ENCODE data around the gene WNT1. TPM values are rescaled to one million over a fixed set of nuclear protein-coding genes. Genes with fewer than 3 reads are reported as not detected.

The WNT1 gene
- total and polyA plus RNA-seq, 9 of the 15 experiments (the other 6 are each of a cell fraction or from before 2014, with no cell fraction given), result not detected

GRCh38 chr12:48979602-48980388 is 1.7 kb downstream of the WNT1 start:
- no peak overlapping the region for H3K4me3 ChIP-seq
- intact Hi-C loops (cut with micrococcal nuclease), result loop anchor here (10.0 kb wide), 2 partner anchors 225 to 365 kb away; partner anchors contain the start of gene DNAJC22
- BruUV-seq (replicated peaks), result no TSS peak
- ChIA-PET POLR2A (interaction anchor here (0.6 to 1.8 kb wide), 5 partner anchors 8 to 180 kb away, joined by 3 to 6 read pairs (median 4); no protein-coding TSS in a partner anchor), CTCF (ENCODE audit: low intra/inter-chr PET ratio) (no interaction called here)
- peaks cover 6 to 42% of the 10 kb centered on the region in 2 experiments; a peak in 3 of 5 replicates for H3K4me1 ChIP-seq (replicated peaks in 1 of 2; ENCODE audit: control insufficient read depth in 2 of 2, insufficient read depth in 2 of 2, low read length in 2 of 2)
- H3K9ac ChIP-seq (ENCODE audit: insufficient read depth in 1 of 2, low read depth in 2 of 2, low read length in 2 of 2), result no peak overlapping the region
- no peaks in the 10 kb centered on the region for H3K9me3 ChIP-seq (replicated peaks; ENCODE audit: control insufficient read depth, insufficient read depth, low read depth, low read length)
- FAIRE-seq (no peak), ATAC-seq (no peak), DNase-seq (ENCODE audit: extremely low read depth in 1 of 4, low spot score in 3 of 4) (no peak)
- peaks cover 3% of the 10 kb centered on the region for H3K9me1 ChIP-seq (ENCODE audit: control insufficient read depth, insufficient read depth, low read length)
- no peak overlapping the region for H3K27ac ChIP-seq (ENCODE audit: extremely low read depth, low read depth, low read length)
- H2AFZ ChIP-seq (ENCODE audit: low read depth, low read length), result no peak overlapping the region
- no peaks in the 10 kb centered on the region for H3K79me2 ChIP-seq (ENCODE audit: control insufficient read depth, insufficient read depth, low read length)
- WGBS (ENCODE audit: insufficient coverage, low coverage, missing lambda C conversion rate), result 25% methylated on average over 50 of the region's 55 CpGs
- H4K20me1 ChIP-seq (replicated peaks; ENCODE audit: control insufficient read depth, insufficient read depth, low read length), result no peaks in the 10 kb centered on the region; the same call in none of the 2 replicates
- H3K4me2 ChIP-seq (ENCODE audit: insufficient read depth, low read length), result no peak overlapping the region
- peaks cover 44 to 59% of the 10 kb centered on the region in 2 experiments; a peak in 4 of 5 replicates for H3K27me3 ChIP-seq (ENCODE audit: control insufficient read depth in 2 of 2, insufficient read depth in 2 of 2, low read length in 2 of 2)
- H3K36me3 ChIP-seq (ENCODE audit: control insufficient read depth, insufficient read depth, low read length), result no peaks in the 10 kb centered on the region
- in situ Hi-C loops (cut with MboI), result no loop called here
- no peak for TF ChIP-seq AFF4 (CRISPR knock-in tag; IDR thresholded peaks at IDR 0.05)
- TF ChIP-seq TSC22D4 (tag; IDR thresholded peaks at IDR 0.05), result no peak
- TF ChIP-seq DDX20 (tag; IDR thresholded peaks at IDR 0.05; ENCODE audit: low read depth), result no peak
- no peak for TF ChIP-seq THRB (CRISPR knock-in tag; conservative IDR thresholded peaks at IDR 0.05)
- no peak for TF ChIP-seq MLX (CRISPR knock-in tag; conservative IDR thresholded peaks at IDR 0.05)
- no peak for TF ChIP-seq EWSR1 (IDR thresholded peaks at IDR 0.05; ENCODE audit: borderline replicate concordance, low read depth, partially characterized antibody)
- no peak for TF ChIP-seq TFAM (CRISPR knock-in tag; conservative IDR thresholded peaks at IDR 0.05)
- TF ChIP-seq CTCFL (IDR thresholded peaks at IDR 0.05; ENCODE audit: borderline replicate concordance, insufficient read depth, low read depth, low read length, poor library complexity, severe bottlenecking), result no peak
- TF ChIP-seq TBL1XR1 (IDR thresholded peaks at IDR 0.05; ENCODE audit: low read length in 2 of 2), result no peak
- TF ChIP-seq RFX1 (IDR thresholded peaks at IDR 0.05), result no peak
- TF ChIP-seq SMC3 (conservative IDR thresholded peaks at IDR 0.05; ENCODE audit: insufficient read depth, low read depth, low read length), result no peak

All from K562 (cell line).